Measurements from ENCODE around the gene PC.

- TF ChIP-seq, protein P1, sequence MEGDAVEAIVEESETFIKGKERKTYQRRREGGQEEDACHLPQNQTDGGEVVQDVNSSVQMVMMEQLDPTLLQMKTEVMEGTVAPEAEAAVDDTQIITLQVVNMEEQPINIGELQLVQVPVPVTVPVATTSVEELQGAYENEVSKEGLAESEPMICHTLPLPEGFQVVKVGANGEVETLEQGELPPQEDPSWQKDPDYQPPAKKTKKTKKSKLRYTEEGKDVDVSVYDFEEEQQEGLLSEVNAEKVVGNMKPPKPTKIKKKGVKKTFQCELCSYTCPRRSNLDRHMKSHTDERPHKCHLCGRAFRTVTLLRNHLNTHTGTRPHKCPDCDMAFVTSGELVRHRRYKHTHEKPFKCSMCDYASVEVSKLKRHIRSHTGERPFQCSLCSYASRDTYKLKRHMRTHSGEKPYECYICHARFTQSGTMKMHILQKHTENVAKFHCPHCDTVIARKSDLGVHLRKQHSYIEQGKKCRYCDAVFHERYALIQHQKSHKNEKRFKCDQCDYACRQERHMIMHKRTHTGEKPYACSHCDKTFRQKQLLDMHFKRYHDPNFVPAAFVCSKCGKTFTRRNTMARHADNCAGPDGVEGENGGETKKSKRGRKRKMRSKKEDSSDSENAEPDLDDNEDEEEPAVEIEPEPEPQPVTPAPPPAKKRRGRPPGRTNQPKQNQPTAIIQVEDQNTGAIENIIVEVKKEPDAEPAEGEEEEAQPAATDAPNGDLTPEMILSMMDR (IDR thresholded peaks at IDR 0.05 in 4 of 5, conservative IDR thresholded peaks at IDR 0.05 in 1 of 5) = no peak
- no peak for TF ChIP-seq POLR2A (IDR thresholded peaks at IDR 0.05)
Observed at GRCh38 chr11:66862559-66863037, 95.6 kb downstream of the PC start.

Data from gastrocnemius medialis (tissue), 4 donors.